RWPE1 (cell line): ENCODE measurements around the gene AMACR.
"Not testable (repeated sequence)": the region's sequence is repeated elsewhere in the genome, so short reads cannot be mapped to it uniquely, and the experiment has no call there.

ENCODE experiments used
- CTCF ChIA-PET: fragments of 350-600 bp; sonication (Branson Sonifier 250); formaldehyde crosslinking; extraction: SDS; loops from one replicate; lab custom pipeline; 2021; lab: Yijun Ruan, JAX
- POLR2A ChIA-PET: fragments of 400-600 bp; formaldehyde crosslinking; extraction: SDS; loops from one replicate; lab custom pipeline; 2020; ENCODE audit warnings: antibody characterized with exemption; ENCODE audit not compliant: low non-redundant PET; lab: Yijun Ruan, JAX
- DNase-seq: peaks from one replicate; pipeline ENCODE4 v3.0.0; 2012; ENCODE audit warnings: low spot score
- H3K27ac ChIP-seq: fragments of 450-650 bp; 2 replicates; pipeline ENCODE4 v1.5.1; 2017
- CTCF ChIP-seq: fragments of 450-650 bp; conservative IDR thresholded peaks from 2 replicates; pipeline ENCODE4 v1.5.1; 2017; ENCODE audit warnings: low read depth, mild to moderate bottlenecking

The AMACR gene

GRCh38 chr5:34031117-34031516 lies 23.3 kb upstream of the AMACR start:
- CTCF ChIA-PET, result no interaction called here
- DNase-seq, result no peak
- TF ChIP-seq CTCF, result no peak
- POLR2A ChIA-PET, result no interaction called here
- H3K27ac ChIP-seq, result no peak overlapping the region

- CTCF ChIA-PET, POLR2A ChIA-PET, DNase-seq, H3K27ac ChIP-seq: not testable (repeated sequence)
Observed at GRCh38 chr5:34030585-34030984, 22.7 kb upstream of the AMACR start.

- TF ChIP-seq CTCF, result no peak
- ChIA-PET CTCF (no interaction called here), POLR2A (no interaction called here)
- no peak overlapping the region for H3K27ac ChIP-seq
- DNase-seq, result no peak
Observed at GRCh38 chr5:34030048-34030447, 22.2 kb upstream of the AMACR start.

- no peak for TF ChIP-seq CTCF
- CTCF ChIA-PET, result interaction anchor here (0.7 kb wide), 1 partner anchor 541 kb away, joined by 5 read pairs; no protein-coding TSS in a partner anchor
- H3K27ac ChIP-seq, result no peak overlapping the region
- no peak for DNase-seq
- POLR2A ChIA-PET, result no interaction called here
Observed at GRCh38 chr5:34028349-34028748, 20.5 kb upstream of the AMACR start.

GRCh38 chr5:34026089-34026761 lies 18.4 kb upstream of the AMACR start:
- no peak overlapping the region for H3K27ac ChIP-seq
- TF ChIP-seq CTCF, result no peak
- POLR2A ChIA-PET, result no interaction called here
- no peak for DNase-seq
- CTCF ChIA-PET, result no interaction called here

- no peak for DNase-seq
- CTCF ChIA-PET, result interaction anchor here (0.6 kb wide), 1 partner anchor 77 kb away, joined by 4 read pairs; no protein-coding TSS in a partner anchor
- no peak for TF ChIP-seq CTCF
- POLR2A ChIA-PET, result no interaction called here
- H3K27ac ChIP-seq, result no peak overlapping the region
Observed at GRCh38 chr5:34022121-34022705, 14.4 kb upstream of the AMACR start.

GRCh38 chr5:34021334-34021733 lies 13.5 kb upstream of the AMACR start:
- no peak overlapping the region for H3K27ac ChIP-seq
- no peak for TF ChIP-seq CTCF
- no peak for DNase-seq
- POLR2A ChIA-PET, result no interaction called here
- CTCF ChIA-PET, result no interaction called here
